Articular chondrocyte of knee joint (primary cell): Measurements from ENCODE around the gene FAM110D. TPM values are rescaled to one million over a fixed set of nuclear protein-coding genes. Genes with fewer than 3 reads are reported as not detected.

Experiments used
- total RNA-seq: library from RNA; depleted of rRNA; stranded (reverse); fragments of >200 nt; gene quantifications from 2 replicates; pipeline ENCODE4 v1.2.3, GENCODE V29; 2012

FAM110D gene
- total RNA-seq = not detected in 2 replicates

DNA sequence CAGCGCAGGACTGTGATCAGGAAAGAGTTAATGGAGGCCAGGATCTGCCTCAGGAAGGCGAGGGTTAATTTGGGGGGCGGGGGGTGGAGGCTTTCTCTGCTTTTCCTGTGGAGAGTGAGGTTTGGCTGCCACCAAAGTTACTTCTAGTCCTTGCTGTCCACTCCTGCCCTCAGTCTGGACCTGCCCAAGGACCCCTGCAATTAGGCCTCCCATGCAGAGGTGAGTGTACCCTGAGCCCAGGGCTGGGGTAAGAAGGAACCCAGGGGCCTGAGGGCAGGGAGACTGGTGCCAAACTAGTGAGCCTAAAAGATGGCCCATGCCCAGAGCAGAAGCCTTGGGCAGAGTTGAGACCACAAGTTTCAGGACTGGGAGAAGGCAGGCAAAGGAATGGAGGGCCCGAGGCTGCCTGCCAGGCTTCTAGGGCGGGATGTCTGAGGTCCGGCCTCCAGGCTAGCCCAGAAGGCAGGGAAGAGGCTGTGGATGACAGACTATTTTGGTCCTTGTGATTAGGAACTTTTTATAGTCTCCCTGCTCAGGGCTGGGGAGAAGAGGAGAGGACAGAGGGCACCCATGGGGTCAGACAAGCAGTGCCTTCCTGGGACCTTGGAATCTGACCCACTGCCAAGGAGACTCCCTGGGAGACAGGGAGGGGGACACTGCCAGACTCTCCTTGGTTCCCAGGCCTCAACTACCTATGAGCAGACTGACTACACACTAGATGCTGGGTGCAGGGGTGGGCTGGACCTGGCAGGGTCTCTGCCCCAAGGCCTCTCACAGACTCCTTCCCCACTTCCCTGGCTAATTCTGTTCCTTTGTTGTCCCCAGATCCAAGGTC, at the start of gene FAM110D:
TSS of gene FAM110D (plus strand) at position 172 of the 835 bp plus-strand sequence. CDS start 2,213 bp downstream, outside the sequence.

GRCh38 chr1:26111530-26112406, 47.1 kb upstream of the FAM110D start, which contains the start of gene PDIK1L:
Gene PDIK1L, plus strand, starts transcription at chr1:26111824. Its CDS starts 2,485 bp downstream, at chr1:26114309.

GRCh38 chr1:26168410-26169197, 9.7 kb downstream of the FAM110D start, which contains the start of gene C1orf232:
Gene C1orf232, minus strand, starts transcription at chr1:26168963. Its CDS starts 464 bp downstream, at chr1:26168499.

DNA sequence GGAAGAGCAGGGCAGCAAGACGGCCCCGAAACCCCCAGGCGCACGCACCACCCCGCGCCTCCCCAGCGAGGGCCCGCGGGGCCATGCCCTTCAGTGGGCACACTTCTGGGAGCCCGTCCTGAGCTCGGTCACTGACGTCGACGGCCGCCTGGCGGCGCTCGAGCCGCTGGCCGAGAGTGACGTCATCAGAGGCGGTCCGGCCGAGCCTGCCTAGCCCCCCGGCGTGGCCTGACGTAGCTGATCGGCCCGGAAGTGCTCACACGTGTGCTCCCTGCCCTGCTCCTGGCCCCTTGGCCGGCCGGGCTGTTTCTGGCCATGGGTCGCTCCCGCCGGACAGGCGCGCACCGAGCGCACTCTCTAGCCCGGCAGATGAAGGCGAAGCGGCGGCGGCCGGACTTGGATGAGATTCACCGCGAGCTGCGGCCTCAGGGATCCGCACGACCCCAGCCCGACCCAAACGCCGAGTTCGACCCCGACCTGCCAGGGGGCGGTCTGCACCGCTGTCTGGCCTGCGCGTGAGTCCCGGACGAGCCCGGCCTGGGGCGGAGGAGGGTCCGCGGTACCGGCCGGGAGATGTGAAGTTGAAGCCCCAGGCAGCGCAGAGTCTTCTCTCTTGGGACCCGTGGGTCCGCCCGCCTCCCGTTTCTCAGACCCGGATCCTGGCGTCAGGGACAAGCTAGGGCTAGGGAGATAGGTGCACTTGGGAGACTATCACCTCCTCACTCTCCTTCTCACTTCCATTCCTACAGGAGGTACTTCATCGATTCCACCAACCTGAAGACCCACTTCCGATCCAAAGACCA, 11.0 kb downstream of the FAM110D start, which contains the start of gene ZNF593:
TSS of gene ZNF593 (plus strand) at position 240 of the 803 bp plus-strand sequence. CDS start at position 316, 76 bp downstream.

DNA sequence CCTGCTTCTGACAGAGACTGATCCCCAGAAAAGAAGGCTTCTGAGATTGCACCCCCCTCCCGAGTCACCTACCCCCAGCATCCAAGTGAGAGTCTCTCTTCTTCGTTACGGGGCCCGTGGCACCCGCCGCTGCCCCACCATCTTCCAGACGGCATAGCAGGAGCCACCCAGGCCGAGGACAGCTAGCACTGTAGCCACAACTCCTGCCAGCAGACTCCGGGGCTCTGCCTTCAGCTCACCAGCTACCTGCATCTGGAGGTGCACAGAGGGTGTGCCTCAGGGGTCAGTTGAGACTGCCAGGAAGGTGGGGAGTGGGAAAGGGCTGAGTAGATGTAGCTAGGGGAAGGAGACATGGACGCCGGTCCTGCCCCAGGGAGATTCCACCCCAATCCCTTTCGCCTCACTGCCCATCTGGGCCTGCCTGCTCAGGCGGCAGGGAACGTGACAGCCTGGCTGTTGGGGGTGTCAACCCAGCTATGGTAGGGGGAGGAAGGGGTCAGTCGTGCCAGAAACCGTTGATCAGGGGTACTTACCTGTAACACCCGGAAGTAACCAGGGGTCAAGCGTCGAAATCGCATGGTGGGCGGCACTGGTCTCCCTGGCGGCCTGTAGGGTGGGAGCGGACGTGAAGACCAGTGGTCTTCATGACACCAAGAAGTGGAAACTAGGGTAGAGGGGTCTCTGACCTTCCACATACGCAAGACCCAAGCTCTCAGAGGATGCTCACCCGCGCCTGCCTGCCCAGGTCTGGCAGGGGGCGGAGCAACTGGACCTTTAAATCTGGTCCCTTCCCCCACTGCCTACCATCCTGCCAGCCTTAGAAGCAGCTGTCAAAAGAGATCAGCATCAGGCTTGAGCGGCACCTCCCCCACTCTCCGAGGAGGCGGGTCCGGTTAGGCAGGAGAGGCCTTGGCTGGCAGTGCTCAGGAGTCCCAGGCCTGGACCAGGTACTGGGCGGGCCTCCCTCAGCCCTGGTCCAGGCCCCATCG, 12.5 kb downstream of the FAM110D start, which contains the start of gene ZNF593OS:
TSS of gene ZNF593OS (minus strand) at position 749 of the 989 bp plus-strand sequence. CDS start at position 578, 171 bp downstream.

GRCh38 chr1:26177182-26177684, 18.4 kb downstream of the FAM110D start, which contains the start of gene CNKSR1:
Gene CNKSR1, plus strand, starts transcription at chr1:26177491. Its CDS starts 57 bp downstream, at chr1:26177548.

GRCh38 chr1:26190373-26190987, 31.6 kb downstream of the FAM110D start, which contains the start of gene CATSPER4:
Gene CATSPER4, plus strand, starts transcription at chr1:26190602. Its CDS starts 26 bp downstream, at chr1:26190628.

Other genes starting within 250 kb of the FAM110D start
- gene PAFAH2, start 161.0 kb upstream of the FAM110D start, total RNA-seq = 5.2 and 9.5 TPM in 2 replicates
- 0.26 and 1.3 TPM in 2 replicates for gene EXTL1, start 137.3 kb upstream of the FAM110D start, total RNA-seq
- not detected in 2 replicates for gene SLC30A2, start 113.0 kb upstream of the FAM110D start, total RNA-seq
- not detected in 2 replicates for gene TRIM63, start 91.4 kb upstream of the FAM110D start, total RNA-seq
- 6.5 and 6.8 TPM in 2 replicates for gene PDIK1L, start 47.3 kb upstream of the FAM110D start, total RNA-seq
- gene C1orf232, start 9.9 kb downstream of the FAM110D start, total RNA-seq = not detected in 2 replicates
- gene ZNF593, start 10.8 kb downstream of the FAM110D start, total RNA-seq = 17.8 and 18.5 TPM in 2 replicates
- not detected in 2 replicates for gene ZNF593OS, start 12.8 kb downstream of the FAM110D start, total RNA-seq
- 0.26 TPM in 1 of 2 replicates, not detected in the other for gene CNKSR1, start 18.4 kb downstream of the FAM110D start, total RNA-seq
- not detected in 2 replicates for gene CATSPER4, start 31.5 kb downstream of the FAM110D start, total RNA-seq
- gene CEP85, start 75.1 kb downstream of the FAM110D start, total RNA-seq = 10.8 and 11.9 TPM in 2 replicates
- 67.5 and 71.7 TPM in 2 replicates for gene SH3BGRL3, start 121.0 kb downstream of the FAM110D start, total RNA-seq
- gene UBXN11, start 147.6 kb downstream of the FAM110D start, total RNA-seq = 5.7 and 6.8 TPM in 2 replicates
- not detected in 2 replicates for gene CD52, start 158.9 kb downstream of the FAM110D start, total RNA-seq
- not detected in 2 replicates for gene CRYBG2, start 195.1 kb downstream of the FAM110D start, total RNA-seq
- not detected in 2 replicates for gene ZNF683, start 213.7 kb downstream of the FAM110D start, total RNA-seq